ENCODE data around the gene TMEM132E. TPM values are rescaled to one million over a fixed set of nuclear protein-coding genes. Genes with fewer than 3 reads are reported as not detected.

The TMEM132E gene
- total RNA-seq, 1 donor from 2014 or later = 0.80 TPM

GRCh38 chr17:34622862-34623623 is 43.7 kb downstream of the TMEM132E start:
- peaks cover 46% of the 10 kb centered on the region for H3K4me1 Mint-ChIP-seq
- no peaks in the 10 kb centered on the region for H3K36me3 Mint-ChIP-seq
- H3K4me3 Mint-ChIP-seq = no peak overlapping the region
- peaks cover 23% of the 10 kb centered on the region for H3K27me3 Mint-ChIP-seq (ENCODE audit: low read depth)
- DNase-seq (ENCODE audit: low spot score in 2 of 2, unreplicated experiment in 2 of 2) = no peak
- no peak for TF ChIP-seq CTCF (IDR thresholded peaks at IDR 0.05; ENCODE audit: unreplicated experiment)
- no peak overlapping the region for H3K27ac Mint-ChIP-seq
- H3K9me3 Mint-ChIP-seq = no peaks in the 10 kb centered on the region

- Mint-ChIP-seq H3K27ac (no peak overlapping the region), H3K4me1 (peaks cover 46% of the 10 kb centered on the region), H3K27me3 (ENCODE audit: low read depth) (peaks cover 24% of the 10 kb centered on the region)
These were observed 44.7 kb downstream of the TMEM132E start for GRCh38 chr17:34623856-34624766.

GRCh38 chr17:34624767-34625383 is 45.5 kb downstream of the TMEM132E start:
- no peak for DNase-seq (ENCODE audit: low spot score in 2 of 2, unreplicated experiment in 2 of 2)
- H3K36me3 Mint-ChIP-seq = no peaks in the 10 kb centered on the region
- H3K4me3 Mint-ChIP-seq = no peak overlapping the region
- peaks cover 29% of the 10 kb centered on the region for H3K27me3 Mint-ChIP-seq (ENCODE audit: low read depth)
- no peak overlapping the region for H3K27ac Mint-ChIP-seq
- no peaks in the 10 kb centered on the region for H3K9me3 Mint-ChIP-seq
- peaks cover 43% of the 10 kb centered on the region for H3K4me1 Mint-ChIP-seq
- no peak for TF ChIP-seq CTCF (IDR thresholded peaks at IDR 0.05; ENCODE audit: unreplicated experiment)

More at GRCh38 chr17:34623856-34624766, 44.7 kb downstream of the TMEM132E start:
- H3K36me3 Mint-ChIP-seq = no peaks in the 10 kb centered on the region
- TF ChIP-seq CTCF (IDR thresholded peaks at IDR 0.05; ENCODE audit: unreplicated experiment) = no peak
- DNase-seq (ENCODE audit: low spot score in 2 of 2, unreplicated experiment in 2 of 2) = no peak
- no peak overlapping the region for H3K4me3 Mint-ChIP-seq
- no peaks in the 10 kb centered on the region for H3K9me3 Mint-ChIP-seq

GRCh38 chr17:34626121-34626681 is 46.8 kb downstream of the TMEM132E start:
- H3K9me3 Mint-ChIP-seq = no peaks in the 10 kb centered on the region
- no peak overlapping the region for H3K4me3 Mint-ChIP-seq
- peaks cover 34% of the 10 kb centered on the region for H3K4me1 Mint-ChIP-seq
- DNase-seq (ENCODE audit: low spot score in 2 of 2, unreplicated experiment in 2 of 2) = no peak
- no peak for TF ChIP-seq CTCF (IDR thresholded peaks at IDR 0.05; ENCODE audit: unreplicated experiment)
- H3K27ac Mint-ChIP-seq = no peak overlapping the region
- no peaks in the 10 kb centered on the region for H3K36me3 Mint-ChIP-seq
- H3K27me3 Mint-ChIP-seq (ENCODE audit: low read depth) = peaks cover 28% of the 10 kb centered on the region

GRCh38 chr17:34628879-34629278 is 49.5 kb downstream of the TMEM132E start:
- H3K9me3 Mint-ChIP-seq = no peaks in the 10 kb centered on the region
- peaks cover 48% of the 10 kb centered on the region for H3K27me3 Mint-ChIP-seq (ENCODE audit: low read depth)
- no peak overlapping the region for H3K27ac Mint-ChIP-seq
- peaks cover 17% of the 10 kb centered on the region for H3K4me1 Mint-ChIP-seq
- no peak for TF ChIP-seq CTCF (IDR thresholded peaks at IDR 0.05; ENCODE audit: unreplicated experiment)
- no peaks in the 10 kb centered on the region for H3K36me3 Mint-ChIP-seq
- DNase-seq (ENCODE audit: low spot score in 2 of 2, unreplicated experiment in 2 of 2) = no peak
- H3K4me3 Mint-ChIP-seq = no peak overlapping the region
